Thyroid gland (tissue), 4 donors: ENCODE measurements around the gene OSBPL3. TPM values are rescaled to one million over a fixed set of nuclear protein-coding genes. Genes with fewer than 3 reads are reported as not detected.

Source experiments
- DNase-seq, 2 donors: peaks; one replicate each; pipeline ENCODE4 v3.0.0-alpha.2; 2019
- H3K27ac ChIP-seq, 3 donors: fragments of 200-600 bp; sonication (generic); 1 replicate in 2 of 3; 2 replicates in 1 of 3; pipeline ENCODE4 v1.5.1; 2016 to 2019; ENCODE audit warnings: mild to moderate bottlenecking in 1 of 3, moderate library complexity in 1 of 3
- H3K27me3 ChIP-seq: fragments of 200-600 bp; sonication (generic); one replicate; pipeline ENCODE4 v1.5.1; 2019
- H3K36me3 ChIP-seq, 2 donors: fragments of 200-600 bp; sonication (generic); one replicate each; pipeline ENCODE4 v1.5.1; 2016 to 2019
- H3K4me1 ChIP-seq, 2 donors: fragments of 200-600 bp; sonication (generic); one replicate each; pipeline ENCODE4 v1.5.1; 2017 to 2019
- H3K4me3 ChIP-seq, 3 donors: fragments of 200-600 bp; sonication (generic); replicated peaks in 1 of 3; 1 replicate in 2 of 3; 2 replicates in 1 of 3; pipeline ENCODE4 v1.5.1; 2016; ENCODE audit warnings: mild to moderate bottlenecking in 1 of 3
- H3K9me3 ChIP-seq: fragments of 200-600 bp; sonication (generic); one replicate; pipeline ENCODE4 v1.5.1; 2017
- CTCF ChIP-seq, 6 experiments: fragments of 200-600 bp in 3 of 6; fragments of 450-650 bp in 3 of 6; sonication (generic) in 3 of 6; IDR thresholded peaks; one replicate each; pipeline ENCODE4 v1.5.1; 2016 to 2019; ENCODE audit warnings: antibody characterized with exemption in 6 of 6, mild to moderate bottlenecking in 2 of 6, inconsistent platforms in 1 of 6, moderate library complexity in 1 of 6
- POLR2A ChIP-seq, 2 donors: fragments of 450-650 bp; IDR thresholded peaks; one replicate each; pipeline ENCODE4 v1.6.1; 2017; ENCODE audit warnings: antibody characterized with exemption in 2 of 2, mild to moderate bottlenecking in 2 of 2, moderate library complexity in 1 of 2
- WGBS, 2 donors: methylation state at CpG; one replicate each; pipeline ENCODE4 v1.1.5; 2017; 5-methylcytosine and 5-hydroxymethylcytosine counted together
- intact Hi-C: fragments of 100-400 bp; cut with DNase I; formaldehyde crosslinking; loops from one replicate; pipeline ENCODE4 v1.15.1; 2023
- total RNA-seq, 4 donors: library from RNA; depleted of rRNA; stranded (reverse); fragments of >200 nt; gene quantifications; one replicate each; pipeline ENCODE4 v1.2.3, GENCODE V29; 2016

OSBPL3 gene
- total RNA-seq, 4 donors from 2014 or later = 22.1 to 41.7 (median 34.3) TPM

GRCh38 chr7:24970676-24971075, 9.3 kb downstream of the OSBPL3 start:
- Histone ChIP-seq H3K4me1 (peaks cover 11 to 20% of the 10 kb centered on the region in 2 donors), H3K27ac (no peak overlapping the region), H3K27me3 (no peaks in the 10 kb centered on the region), H3K36me3 (no peaks in the 10 kb centered on the region), H3K4me3 (no peak overlapping the region), H3K9me3 (no peaks in the 10 kb centered on the region)
- TF ChIP-seq CTCF (IDR thresholded peaks at IDR 0.05) (no peak), POLR2A (IDR thresholded peaks at IDR 0.05) (no peak)
- no peak for DNase-seq
- 74 to 84% methylated on average over 4 of the region's 4 CpGs for WGBS, 2 donors
- intact Hi-C loops = loop anchor here (10.0 kb wide), 1 partner anchor 86 kb away; no protein-coding TSS in a partner anchor

DNA sequence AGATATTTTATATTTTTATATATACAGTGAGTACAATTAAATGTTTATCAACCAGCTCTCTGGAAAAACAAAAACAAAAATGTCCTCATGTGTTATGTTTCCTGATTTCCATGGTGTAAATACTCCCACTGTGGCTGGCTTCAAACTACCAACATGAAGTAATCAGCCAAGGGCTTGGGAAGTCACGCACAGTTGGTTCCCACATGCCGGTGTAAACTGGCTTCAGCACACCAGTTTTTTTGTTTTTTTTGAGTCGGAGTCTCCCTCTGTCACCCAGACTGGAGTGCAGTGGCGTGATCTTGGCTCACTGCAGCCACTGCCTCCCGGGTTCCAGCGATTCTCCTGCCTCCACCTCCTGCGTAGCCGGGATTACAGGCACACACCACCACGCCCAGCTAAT, 11.8 kb downstream of the OSBPL3 start:
- DNase-seq = peak; percentile 55 to 69
- H3K27me3 ChIP-seq = no peaks in the 10 kb centered on the region
- no peaks in the 10 kb centered on the region for H3K9me3 ChIP-seq
- H3K4me1 ChIP-seq = peaks cover 19 to 33% of the 10 kb centered on the region in 2 donors
- no peaks in the 10 kb centered on the region for H3K36me3 ChIP-seq
- intact Hi-C loops = no loop called here
- no peak overlapping the region for H3K4me3 ChIP-seq
- TF ChIP-seq POLR2A (IDR thresholded peaks at IDR 0.05) = no peak
- TF ChIP-seq CTCF (IDR thresholded peaks at IDR 0.05) = no peak
- peak overlapping the region in 1 of 3 donors; percentile 91 for H3K27ac ChIP-seq
- 62 to 67% methylated on average over 9 of the region's 9 CpGs for WGBS, 2 donors

- DNase-seq = no peak
- intact Hi-C loops = no loop called here
- TF ChIP-seq POLR2A (IDR thresholded peaks at IDR 0.05) (no peak), CTCF (IDR thresholded peaks at IDR 0.05) (no peak)
- peak overlapping the region; percentile 85 to 91 (median 87) for H3K27ac ChIP-seq
- H3K9me3 ChIP-seq = no peaks in the 10 kb centered on the region
- WGBS, 2 donors = 77 to 86% methylated on average over 1 of the region's 1 CpG
- no peaks in the 10 kb centered on the region for H3K36me3 ChIP-seq
- H3K4me3 ChIP-seq = no peak overlapping the region
- H3K4me1 ChIP-seq = peaks cover 24 to 38% of the 10 kb centered on the region in 2 donors
- H3K27me3 ChIP-seq = no peaks in the 10 kb centered on the region
These were observed 12.3 kb downstream of the OSBPL3 start for GRCh38 chr7:24967696-24968095.

GRCh38 chr7:24966802-24967201, 13.2 kb downstream of the OSBPL3 start:
- WGBS, 2 donors = 94 to 98% methylated on average over 1 of the region's 1 CpG
- no peak for TF ChIP-seq POLR2A (IDR thresholded peaks at IDR 0.05)
- TF ChIP-seq CTCF (IDR thresholded peaks at IDR 0.05) = no peak

DNA sequence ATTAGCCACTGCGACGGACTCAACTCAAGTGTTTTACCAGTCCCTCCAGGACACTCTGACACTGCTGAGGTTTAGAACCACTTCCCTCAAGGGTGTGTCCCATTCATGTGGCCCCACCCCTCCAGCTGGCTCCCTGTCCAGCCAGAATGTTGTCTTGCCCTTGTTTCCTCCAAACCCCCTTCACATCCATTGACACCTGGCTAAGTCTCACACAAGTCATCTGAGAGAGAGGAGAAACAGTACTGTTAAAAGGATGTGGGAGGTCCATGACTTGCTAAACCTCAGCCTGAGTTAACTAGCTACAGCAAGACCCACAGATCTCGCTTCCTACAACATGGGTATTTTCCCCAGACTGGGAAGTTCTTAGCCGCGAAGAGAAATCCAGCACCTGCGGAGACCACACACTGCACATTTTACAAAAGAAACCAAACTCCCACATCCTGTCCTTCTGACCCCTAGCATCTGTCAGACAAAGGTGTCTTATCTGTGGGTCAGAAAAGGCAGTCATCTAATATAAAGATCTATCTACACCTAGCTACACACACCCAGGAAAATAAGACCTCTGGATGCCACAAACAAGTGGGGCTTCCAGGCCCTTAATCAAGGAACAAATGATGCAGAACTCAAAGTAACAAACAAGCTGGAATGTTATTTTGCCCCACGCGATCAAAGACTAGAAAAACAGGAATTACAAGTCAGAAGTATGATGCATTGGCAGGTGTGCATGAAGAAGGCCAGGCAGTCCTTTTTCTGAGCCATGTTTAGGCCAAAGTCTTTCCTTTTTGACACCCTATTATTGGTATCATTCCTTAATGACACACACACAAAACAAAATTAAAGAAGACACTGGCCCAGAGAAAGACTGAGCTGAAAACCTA, 13.9 kb downstream of the OSBPL3 start:
- Histone ChIP-seq H3K4me3 (no peak overlapping the region), H3K27me3 (no peaks in the 10 kb centered on the region), H3K4me1 (peaks cover 24 to 42% of the 10 kb centered on the region in 2 donors), H3K9me3 (no peaks in the 10 kb centered on the region), H3K27ac (peak overlapping the region; percentile 85 to 91 (median 87)), H3K36me3 (no peaks in the 10 kb centered on the region)
- TF ChIP-seq POLR2A (IDR thresholded peaks at IDR 0.05) (no peak), CTCF (IDR thresholded peaks at IDR 0.05) (no peak)
- intact Hi-C loops = no loop called here
- DNase-seq = peak; percentile 37 to 50
- 57 to 64% methylated on average over 8 of the region's 8 CpGs for WGBS, 2 donors

More at GRCh38 chr7:24966802-24967201, 13.2 kb downstream of the OSBPL3 start:
- no peaks in the 10 kb centered on the region for H3K27me3 ChIP-seq
- no peak overlapping the region for H3K4me3 ChIP-seq
- intact Hi-C loops = no loop called here
- H3K9me3 ChIP-seq = no peaks in the 10 kb centered on the region
- no peaks in the 10 kb centered on the region for H3K36me3 ChIP-seq
- peaks cover 24 to 42% of the 10 kb centered on the region in 2 donors for H3K4me1 ChIP-seq
- no peak for DNase-seq
- peak overlapping the region; percentile 85 to 91 (median 87) for H3K27ac ChIP-seq
